Suppressor macrophage treated with lipopolysaccharide for 4 hours (primary cell): Measurements from ENCODE around the gene MAPK1.
A peak's percentile ranks its signal among the peaks of the same experiment; 100 is the strongest.
"Not testable (repeated sequence)": the region's sequence is repeated elsewhere in the genome, so short reads cannot be mapped to it uniquely, and the experiment has no call there.

ENCODE experiments used
- DNase-seq: peaks from one replicate; pipeline ENCODE4 v3.0.0-alpha.2; 2020

MAPK1 gene

DNA sequence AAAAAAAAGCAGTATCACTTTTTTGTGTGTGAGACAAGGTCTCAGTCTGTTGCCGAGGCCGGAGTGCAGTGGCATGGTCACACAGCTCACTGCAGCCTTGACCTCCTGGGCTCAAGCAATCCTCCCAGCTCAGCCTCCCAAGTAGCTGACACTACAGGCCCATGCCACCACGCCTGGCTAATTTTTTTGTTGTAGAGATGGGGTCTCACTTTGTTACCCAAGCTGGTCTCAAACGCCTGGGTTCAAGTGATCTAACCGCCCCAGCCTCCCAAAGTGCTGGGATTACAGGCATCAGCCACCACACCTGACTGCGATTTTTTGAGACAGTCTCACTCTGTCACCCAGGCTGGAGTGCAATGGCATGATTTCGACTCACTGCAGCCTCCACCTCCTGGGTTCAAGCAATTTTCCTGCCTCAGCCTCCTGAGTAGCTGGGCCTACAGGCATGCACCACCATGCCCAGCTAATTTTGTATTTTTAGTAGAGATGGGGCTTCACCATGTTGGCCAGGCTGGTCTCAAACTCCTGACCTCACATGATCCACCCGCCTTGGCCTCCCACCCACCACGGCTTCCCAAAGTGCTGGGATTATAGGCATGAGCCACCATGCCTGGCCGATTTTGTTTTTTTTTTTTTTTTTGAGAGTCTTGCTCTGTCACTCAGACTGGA is 147.1 kb downstream of the MAPK1 start:
- DNase-seq: not testable (repeated sequence)

DNA sequence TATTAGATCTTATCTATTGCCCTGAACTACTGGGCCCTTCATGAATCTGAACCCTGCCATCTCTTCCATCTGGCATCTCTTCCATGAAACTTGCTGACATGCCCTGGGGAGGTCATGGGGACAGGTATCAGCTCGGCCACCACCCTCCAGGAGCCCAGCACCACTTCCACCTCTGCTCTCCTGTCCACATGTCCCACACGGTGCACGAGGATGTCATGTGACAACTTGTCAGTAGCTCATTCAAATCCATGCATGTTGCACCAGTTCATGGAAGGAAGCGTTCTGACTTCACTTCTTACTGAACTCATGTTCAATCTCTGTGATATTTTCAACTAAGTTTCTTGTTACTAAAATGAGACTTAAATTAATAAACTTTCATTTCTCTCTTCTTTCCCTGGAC is 148.4 kb downstream of the MAPK1 start:
- DNase-seq: peak; percentile 64

DNA sequence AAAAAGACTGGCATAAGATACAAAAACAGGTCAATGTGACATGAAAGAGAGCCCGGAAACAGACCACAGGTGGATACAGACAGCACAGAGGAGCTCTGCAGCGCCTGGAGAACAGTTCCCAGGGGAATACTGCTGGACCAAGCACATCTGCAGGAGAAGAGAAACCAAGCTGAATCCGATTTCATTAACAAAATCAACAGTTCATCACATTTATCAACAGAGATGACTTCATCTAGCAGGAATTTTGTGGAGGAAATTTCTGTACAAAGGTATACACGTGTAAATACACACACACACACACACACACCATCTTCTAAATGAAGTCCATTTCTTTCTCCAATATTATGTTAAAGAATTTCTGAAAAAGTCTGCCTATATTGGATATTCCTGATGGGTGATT is 148.9 kb downstream of the MAPK1 start:
- no peak for DNase-seq

DNA sequence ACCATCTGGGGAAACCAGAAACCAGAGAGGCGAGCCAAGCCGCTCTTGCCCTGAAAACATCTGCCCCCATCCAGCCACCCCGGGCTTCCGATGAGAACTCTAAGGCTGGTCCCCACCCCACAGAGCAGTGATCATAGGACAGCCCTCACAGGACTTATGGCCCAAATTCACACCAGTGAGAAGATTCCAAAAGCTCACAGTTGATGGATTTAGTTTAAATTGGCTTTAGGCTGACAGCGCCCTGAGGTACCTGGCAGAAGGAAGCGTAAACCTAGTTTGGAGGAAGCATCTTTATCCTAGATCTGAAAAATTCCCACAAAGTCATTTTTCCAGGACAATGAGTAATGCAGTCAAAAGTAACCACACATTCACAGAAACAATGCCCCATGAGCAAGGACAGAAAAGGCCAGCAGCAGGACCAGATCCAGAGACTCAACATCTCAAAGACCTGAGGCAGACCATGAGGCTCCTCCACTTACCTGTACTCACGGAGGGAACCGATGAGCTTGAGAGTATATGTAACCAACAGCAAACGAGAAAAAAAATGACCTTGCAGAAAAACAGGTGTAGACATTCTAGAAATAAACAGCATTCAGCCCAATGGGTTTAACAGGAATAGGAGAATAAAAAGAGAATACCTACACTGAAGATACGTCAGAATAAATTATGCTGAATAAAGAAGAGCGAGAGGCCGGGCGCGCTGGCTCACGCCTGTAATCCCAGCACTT is 150.9 kb downstream of the MAPK1 start:
- DNase-seq: not testable (repeated sequence)

DNA sequence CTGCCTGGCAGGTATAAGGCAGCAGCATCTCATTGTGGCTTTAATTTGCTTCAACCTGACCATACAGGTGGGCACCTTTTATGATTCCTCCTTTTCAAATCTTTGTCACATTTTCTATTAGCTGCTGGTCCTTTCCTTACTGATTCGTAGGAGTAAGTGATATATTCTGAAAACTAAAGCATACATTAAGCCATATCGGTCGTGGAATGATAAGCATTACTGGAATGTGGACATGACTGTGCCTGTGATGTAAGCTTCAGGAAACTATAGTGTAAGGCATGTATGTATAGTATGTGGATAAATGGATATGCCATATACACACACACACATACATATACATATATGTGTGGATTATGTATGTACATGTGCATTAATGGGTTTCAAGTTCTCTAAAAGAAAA is 152.7 kb downstream of the MAPK1 start:
- DNase-seq: no peak

DNA sequence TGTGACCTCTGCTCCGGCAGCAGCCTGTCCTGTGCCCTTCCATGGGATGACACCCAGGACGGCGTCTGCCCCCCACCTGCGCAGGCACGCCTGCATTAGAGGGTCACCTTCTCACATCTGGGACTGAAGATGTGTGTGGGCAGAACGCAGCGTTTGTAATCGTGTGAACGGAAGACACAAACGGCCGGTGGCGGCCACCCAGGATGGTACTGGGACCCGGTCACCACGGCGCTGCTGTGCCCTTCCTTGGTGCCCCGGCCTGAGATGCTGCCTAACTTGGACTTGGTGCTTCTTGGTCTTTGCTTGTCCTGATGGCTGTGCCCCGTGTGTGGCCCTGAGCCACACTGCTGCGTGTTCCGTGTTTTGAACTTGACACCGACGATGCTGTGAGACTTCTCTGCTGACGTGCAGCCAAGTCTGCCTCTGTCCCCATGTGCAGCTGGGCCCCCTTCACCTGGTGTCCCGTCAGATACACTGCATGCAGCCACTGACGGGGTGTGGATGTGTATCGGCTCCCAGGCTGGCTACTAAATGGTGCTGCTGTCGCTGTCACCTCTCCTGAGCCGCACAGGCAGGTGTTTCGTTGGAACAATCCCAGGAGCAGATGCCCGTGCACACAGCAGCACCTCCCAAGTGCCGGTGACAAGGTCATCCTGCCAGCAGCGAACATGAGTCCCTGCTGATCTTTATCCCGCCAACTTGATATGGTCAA is 153.2 kb downstream of the MAPK1 start:
- no peak for DNase-seq

DNA sequence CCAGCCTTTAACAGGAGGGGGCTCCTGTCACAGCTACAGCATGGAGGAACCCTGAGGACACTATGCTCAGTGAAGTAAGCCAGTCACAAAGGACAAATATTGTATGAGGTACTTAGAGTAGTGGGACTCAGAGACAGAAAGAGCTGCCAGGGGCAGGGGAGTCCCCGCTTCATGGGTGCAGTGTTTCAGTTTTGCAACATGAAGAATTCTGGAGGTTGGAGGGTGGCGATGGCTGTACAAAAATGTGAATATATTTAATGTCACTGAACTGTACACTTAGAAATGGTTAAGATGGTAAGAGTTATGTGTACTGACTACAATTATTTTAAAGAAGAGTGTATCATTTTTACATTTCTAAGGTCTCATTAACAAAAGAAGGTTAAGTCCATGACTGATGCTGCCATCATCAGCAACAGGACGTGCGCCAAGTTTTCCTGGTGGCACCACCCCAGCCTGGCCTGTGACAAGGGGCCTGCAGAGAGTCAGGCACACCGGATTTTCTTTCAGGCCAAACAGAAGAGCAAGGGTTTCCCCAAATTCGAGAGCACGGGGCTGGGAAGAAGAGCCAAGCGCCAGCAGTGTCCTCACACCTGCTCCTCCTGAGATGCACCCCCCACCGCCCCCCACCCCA is 153.9 kb downstream of the MAPK1 start:
- no peak for DNase-seq

DNA sequence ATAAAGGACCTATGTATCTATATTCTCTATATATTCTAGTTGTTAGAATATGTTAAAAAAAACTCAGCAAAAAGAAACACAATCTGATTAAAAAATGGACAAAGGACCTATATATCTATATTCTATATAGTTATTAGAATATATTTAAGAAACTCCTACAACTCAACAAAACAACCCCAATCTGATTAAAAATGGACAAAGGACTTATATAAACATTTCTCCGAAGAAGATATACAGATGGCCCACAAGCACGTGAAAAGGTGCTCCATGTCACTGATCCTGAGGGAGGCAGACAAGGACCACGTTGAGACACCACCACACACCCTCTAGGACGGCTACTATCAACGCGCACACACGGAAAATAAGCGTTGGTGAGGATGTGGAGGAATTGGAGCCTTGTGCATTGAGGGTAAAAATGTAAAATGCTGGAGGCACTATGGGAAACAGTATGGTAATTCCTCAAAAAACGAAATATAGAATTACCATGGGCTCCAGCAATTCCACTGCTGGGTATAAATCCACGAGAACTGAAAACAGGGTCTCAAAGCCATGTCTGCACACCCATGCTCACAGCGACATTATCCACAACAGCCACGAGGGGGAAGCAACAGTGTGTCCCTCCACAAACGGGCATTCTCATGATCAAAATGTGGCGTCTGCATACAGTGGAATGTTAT is 154.6 kb downstream of the MAPK1 start:
- DNase-seq: peak; percentile 78

DNA sequence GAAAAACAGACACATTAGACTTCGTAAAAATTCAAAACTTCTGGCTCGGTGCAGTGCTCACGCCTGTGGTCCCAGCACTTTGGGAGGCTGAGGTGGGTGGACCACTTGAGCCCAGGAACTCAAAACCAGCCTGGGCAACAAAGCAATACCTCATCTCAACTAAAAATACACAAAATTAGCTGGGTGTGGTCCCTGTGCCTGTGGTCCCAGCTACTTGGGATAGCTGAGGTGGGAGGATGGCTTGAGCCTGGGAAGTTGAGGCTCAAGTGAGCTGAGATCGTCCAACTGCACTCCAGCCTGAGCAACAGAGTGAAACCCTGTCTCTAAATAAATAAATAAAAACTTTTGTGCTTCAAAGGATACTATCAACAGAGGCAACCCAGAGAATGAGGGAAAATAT is 155.6 kb downstream of the MAPK1 start:
- no peak for DNase-seq

DNA sequence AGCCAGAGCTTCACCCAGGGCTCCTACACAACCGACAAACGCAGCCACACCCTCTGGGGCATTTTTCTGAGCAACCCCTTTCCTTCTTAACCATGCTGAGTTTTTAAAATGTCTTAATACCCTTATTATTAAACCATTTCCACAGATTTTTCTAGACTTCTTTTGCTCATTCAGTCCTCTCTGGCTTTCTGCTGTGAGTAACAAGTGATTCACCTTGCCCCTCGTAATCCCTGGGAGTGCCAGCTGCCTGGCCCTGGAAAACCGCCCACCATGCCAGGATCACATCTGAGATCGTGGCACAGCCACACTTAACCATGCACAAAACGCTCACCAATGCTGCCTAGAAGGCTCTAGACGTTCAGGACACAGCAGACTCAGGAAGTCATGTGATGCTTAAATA is 157.3 kb downstream of the MAPK1 start:
- DNase-seq: no peak

DNA sequence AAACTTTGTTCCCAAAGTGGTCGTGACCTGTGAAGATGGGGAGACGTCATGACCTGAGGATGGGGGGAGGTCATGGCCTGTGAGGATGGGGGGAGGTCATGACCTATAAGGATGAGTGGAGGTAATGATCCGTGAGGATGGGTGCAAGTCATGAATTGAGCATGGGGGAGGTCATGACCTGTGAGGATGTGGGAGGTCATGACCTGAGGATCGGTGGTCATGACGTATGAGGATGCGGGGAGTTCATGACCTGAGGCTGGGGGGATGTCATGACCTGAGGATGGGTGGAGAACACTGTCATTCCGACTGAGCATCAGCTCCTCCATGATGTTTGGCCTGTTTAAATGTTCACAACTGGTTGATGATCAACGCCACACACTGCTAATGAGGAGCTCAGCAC is 157.8 kb downstream of the MAPK1 start:
- no peak for DNase-seq

DNA sequence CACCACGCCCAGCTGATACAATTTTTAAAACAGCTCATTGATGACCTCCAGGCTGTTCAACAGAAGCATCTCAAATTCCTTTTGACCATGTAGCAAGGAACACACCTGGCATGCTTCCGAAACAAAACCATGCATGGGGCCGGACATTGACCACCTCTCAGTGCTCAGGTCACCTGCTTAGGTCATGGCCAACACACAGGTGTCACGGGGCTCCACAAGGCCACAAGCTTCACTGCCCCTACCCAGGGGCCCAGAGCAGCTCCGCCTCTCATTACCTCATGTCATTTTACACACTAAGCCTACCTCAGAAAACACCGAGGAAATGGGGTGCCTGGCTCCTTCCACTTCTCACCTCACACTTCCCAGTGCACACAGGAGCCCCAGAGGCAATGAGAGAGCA is 158.5 kb downstream of the MAPK1 start:
- no peak for DNase-seq

DNA sequence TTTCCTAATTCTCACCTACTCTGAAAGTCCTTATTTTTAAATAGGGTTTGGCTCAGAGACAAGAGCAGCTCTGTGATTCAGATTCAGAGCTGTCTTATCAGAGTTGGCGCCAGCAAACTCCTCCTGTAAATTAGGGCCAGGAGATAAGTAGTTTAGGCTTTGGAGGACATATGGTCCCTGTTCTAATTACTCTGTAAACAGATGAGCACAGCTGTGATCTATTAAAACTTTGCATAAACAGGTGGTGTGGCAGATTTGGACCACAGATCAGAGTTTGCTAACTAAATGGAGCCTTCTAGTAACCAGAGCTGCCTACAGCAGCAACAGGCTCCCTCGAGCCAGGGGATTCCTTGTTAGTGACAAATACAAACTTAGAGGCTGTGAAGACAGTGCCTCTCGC is 159.8 kb downstream of the MAPK1 start:
- DNase-seq: no peak
